HL-60/S4 (cell line): Measurements from ENCODE around the gene BLID.

Experiments
- in situ Hi-C: fragments of 300-500 bp; cut with MboI; formaldehyde crosslinking; loops from 2 replicates; pipeline ENCODE4 v1.14.3; 2022; ENCODE audit warnings: low sequenced_read_pairs

BLID gene

DNA sequence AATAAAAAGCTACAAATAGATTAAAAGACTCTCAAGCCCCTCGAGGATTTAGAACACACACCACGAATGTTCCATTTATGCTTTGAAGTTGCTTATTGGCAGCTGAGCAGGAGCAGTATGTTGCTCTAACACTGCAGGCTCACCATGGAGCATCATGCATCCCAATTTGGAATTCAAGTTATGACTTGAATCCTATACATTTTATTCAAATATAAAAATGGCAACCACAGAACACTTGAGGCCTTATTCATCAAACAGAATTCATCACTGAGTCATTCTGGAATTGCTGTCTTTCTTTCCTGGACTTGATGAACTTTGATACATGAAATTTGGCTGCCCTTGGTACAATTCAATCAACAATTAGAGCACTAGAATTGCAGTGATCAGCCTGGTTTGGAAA, 24.5 kb upstream of the BLID start:
- in situ Hi-C loops = no loop called here

DNA sequence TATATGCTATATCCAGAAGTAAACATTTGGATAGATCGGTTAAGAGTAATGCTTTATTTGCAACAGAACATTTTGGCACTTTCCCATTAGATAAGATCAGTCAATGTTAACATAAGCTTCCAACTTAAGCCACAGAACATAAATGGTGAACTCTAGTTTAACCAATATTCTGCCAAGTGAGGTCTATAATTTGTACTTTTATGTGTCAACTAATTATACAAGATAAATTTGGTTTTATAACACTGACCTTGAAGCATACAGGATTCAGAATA, 23.5 kb upstream of the BLID start:
- in situ Hi-C loops = no loop called here

- in situ Hi-C loops = no loop called here
These were observed 23.0 kb upstream of the BLID start for GRCh38 chr11:122138744-122139594.

GRCh38 chr11:122137078-122137793, 21.2 kb upstream of the BLID start:
- in situ Hi-C loops = no loop called here

DNA sequence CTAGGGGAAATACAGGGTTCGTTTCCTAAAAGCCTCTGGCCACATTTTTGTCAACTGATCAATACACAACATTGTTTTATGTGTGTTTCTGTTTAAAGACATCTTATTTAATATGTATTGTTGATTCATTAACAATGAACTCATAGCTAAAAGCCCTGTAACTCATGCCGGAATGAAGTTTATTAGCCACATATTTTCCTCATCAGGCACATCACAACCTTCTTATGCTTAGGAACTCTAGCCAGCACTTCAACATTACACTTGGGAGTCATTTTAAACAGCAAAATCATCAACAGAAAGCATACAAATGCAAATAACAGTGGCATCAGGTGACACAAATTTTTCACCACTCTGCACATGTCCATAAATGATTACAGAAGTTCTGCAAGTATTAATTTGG, 15.1 kb upstream of the BLID start:
- in situ Hi-C loops = no loop called here

- in situ Hi-C loops = no loop called here
These were observed 12.1 kb upstream of the BLID start for GRCh38 chr11:122128146-122128545.

DNA sequence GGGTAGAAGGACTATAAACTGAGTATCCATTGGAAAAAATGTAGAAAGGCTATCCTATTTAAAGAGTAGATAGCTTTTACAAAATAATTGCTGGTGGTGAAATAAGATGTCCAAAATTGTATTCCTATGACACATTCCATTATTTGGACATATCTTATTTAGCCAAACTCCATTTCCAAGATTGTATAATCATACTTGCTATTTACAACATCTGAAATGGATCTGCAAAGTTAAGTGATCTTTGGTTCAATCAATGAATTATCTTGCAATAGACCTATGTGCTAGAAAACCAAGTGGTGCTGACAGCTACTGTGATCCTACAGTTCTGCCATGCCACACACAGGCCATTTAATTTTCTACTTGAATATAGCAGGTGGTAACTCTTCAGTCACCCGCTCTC, 11.0 kb upstream of the BLID start:
- in situ Hi-C loops = no loop called here

DNA sequence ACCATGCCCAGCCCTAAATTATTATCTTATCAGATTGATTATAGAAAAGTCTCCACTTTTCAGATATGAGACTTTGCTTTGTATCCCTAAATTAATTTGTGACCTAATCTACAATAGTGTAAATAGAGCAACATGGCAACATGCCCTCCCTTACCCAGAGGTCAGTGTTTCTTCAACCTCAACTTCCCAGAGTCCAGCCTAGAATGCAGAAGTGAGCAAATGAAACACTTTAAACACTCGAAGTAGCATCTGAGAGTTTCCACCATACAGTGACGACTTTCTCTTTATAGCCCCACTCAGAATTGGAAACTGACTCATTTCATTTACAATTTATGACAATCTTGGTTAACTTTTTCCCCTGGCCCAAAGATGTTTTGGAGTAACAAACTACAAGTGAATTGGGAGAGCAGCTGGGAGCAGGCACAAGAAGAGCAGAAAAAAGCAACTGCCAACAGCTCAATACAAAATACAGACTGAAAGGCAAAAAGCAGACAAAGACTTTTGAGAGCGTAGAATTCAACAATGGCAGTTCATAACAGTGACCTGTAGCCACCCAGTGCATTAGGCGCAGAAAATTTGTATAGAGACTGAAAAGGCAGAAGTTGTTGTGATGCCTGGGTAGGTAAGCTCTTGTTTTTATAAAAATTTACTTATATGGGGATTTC, 10.1 kb upstream of the BLID start:
- in situ Hi-C loops = no loop called here

DNA sequence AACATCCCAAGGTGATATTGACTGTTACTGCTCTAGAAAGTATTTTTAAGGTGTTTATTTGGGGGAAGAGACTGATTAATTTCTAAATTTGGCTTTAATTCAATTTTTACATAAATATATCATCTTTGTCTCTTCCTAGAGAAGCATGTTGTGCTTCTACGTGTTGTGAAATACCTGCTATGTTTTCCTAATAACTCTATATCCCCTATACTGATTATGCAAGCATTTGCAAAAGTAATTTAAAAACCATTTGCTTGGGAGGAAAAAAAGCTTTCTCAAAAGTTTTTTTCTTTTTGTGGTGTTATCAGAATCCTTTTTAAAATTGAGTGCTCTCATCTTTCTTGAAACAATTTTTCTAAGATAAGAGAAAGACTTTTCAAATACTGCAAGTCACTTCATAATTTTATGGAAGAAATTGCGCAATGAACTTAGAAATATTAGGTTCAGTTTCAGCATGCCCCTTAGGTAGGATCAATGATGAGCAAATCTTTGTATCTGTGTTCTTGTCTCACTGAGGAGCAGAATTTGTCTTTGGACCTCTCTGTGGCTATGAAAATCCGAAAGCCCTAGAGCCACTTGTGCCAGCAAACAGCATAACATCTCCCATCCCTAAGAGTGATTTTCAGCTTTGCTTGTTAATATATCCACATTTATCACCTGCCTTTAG, 7.4 kb upstream of the BLID start:
- in situ Hi-C loops = no loop called here

GRCh38 chr11:122122179-122122578, 6.2 kb upstream of the BLID start:
- in situ Hi-C loops = no loop called here

DNA sequence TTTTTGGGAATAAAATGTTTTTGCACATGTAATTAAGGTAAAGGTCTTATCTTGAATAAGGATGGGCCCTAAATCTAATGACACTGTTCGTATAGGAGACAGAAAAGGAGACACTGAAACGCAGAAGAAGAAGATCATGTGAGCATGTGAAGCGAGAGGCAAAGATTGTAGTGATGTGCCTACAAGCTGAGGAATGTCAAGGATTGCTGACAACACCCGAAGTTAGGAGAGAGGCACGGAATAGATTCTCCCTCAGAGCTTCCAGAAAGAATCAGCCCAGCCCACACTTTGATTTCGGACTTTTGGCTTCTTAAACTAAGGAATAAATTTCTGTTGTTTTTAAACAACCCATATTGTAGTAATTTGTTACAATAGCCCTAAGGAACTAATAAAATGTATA, 4.1 kb upstream of the BLID start:
- in situ Hi-C loops = no loop called here

GRCh38 chr11:122116591-122116990, 576 bp upstream of the BLID start:
- in situ Hi-C loops = no loop called here

- in situ Hi-C loops = no loop called here
These were observed 1.0 kb downstream of the BLID start for GRCh38 chr11:122114976-122115375.

DNA sequence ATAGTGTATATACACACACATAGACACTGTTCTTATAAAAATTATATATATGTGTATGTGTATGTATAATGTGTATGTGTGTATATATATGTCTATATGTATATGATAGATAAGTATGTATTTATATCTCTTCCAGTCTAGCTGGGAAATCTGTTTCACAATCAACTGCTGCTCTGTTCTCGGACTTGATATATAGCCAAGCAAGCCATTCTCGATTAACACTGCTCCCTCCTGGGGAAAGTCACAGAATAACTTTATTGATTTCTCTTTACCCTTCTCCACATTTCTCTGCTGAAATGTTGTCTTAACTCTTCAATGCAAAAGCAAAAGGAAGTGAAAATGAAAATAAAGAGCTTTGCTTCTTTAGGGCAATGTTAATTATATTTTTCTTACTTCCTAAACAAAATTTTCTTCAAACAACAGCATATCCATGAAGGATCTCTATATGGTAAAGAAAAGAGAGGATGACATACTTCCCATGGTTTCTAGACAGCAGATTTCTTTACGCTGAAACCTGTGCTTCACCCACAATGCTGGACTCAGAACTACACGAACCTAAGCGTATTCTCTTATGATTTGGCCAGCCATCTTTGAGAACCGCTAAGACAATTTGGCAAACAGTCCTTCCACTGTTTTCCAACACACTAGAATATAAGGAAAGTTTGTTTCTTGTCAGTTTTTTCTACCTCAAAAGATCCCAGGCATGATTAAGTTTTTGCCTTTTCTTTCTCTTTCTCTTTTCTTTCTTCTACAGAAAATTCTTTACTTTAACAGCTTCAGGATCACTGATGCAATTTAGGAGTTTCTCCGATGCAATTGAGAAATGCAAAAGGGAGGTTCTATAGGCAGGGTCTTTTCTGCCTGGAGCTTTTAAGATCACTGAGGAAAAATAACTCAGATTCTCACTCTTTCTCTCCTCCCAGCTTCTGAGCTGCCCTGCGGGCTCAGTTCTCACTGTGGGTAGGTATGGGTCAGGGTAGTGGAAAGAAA, 1.9 kb downstream of the BLID start:
- in situ Hi-C loops = no loop called here

- in situ Hi-C loops = no loop called here
These were observed 3.3 kb downstream of the BLID start for GRCh38 chr11:122112470-122113365.

DNA sequence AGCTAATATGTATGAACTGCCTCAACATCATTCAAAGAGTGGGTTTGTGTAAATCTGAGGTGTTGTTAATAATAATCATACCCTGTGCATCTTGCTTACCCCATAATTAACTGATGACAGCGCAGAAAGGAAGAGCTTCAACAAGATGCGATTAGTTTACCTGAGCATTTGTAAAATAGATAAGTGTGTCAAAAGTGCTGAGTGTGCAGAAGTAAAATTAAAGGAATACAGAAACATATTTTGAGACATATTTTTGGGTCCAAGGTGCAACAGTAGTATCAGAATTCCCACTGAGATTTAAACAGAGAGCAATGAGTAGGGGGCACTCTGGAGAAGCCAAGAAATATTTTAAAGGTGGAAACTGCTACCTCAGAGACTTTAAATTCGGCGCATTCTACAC, 6.1 kb downstream of the BLID start:
- in situ Hi-C loops = no loop called here

- in situ Hi-C loops = no loop called here
These were observed 7.2 kb downstream of the BLID start for GRCh38 chr11:122108828-122109227.

DNA sequence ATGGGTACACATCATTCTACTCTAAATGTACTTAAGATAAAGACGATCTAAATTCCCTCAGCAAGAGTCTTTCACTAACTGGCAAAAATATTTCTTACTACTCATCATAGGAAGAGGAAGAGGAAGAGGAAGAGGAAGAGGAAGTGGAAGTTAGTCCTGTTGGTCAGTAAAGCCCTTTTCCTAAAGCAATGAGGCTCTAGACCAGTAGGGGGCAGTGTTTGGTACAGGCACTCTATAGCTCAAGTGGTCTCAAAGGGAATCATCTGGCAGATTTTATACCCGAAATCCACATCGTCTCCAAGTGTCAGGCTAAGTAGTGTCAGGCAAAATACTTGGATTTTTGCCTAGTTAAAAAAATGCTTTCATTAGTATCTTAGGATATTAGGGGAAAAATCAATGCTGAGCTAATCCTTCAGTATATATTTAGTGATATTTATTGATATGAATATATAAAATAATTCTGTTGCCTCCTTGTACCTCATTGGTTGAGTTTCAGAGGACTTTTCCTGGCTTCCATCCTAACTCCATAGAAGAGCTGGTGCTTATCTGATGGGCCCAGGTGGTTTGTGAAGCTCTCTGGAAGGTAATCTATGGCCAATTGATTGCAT, 7.7 kb downstream of the BLID start:
- in situ Hi-C loops = no loop called here

GRCh38 chr11:122107566-122107965, 8.4 kb downstream of the BLID start:
- in situ Hi-C loops = no loop called here
